GM19467 (cell line): ENCODE measurements around the gene PIM3.

ENCODE experiments used
- ATAC-seq: cut with Tn5 transposase; IDR thresholded peaks from one replicate; pipeline ENCODE4 v1.9.1; 2021; ENCODE audit warnings: mild to moderate bottlenecking, moderate library complexity; ENCODE audit not compliant: unreplicated experiment

PIM3 gene

DNA sequence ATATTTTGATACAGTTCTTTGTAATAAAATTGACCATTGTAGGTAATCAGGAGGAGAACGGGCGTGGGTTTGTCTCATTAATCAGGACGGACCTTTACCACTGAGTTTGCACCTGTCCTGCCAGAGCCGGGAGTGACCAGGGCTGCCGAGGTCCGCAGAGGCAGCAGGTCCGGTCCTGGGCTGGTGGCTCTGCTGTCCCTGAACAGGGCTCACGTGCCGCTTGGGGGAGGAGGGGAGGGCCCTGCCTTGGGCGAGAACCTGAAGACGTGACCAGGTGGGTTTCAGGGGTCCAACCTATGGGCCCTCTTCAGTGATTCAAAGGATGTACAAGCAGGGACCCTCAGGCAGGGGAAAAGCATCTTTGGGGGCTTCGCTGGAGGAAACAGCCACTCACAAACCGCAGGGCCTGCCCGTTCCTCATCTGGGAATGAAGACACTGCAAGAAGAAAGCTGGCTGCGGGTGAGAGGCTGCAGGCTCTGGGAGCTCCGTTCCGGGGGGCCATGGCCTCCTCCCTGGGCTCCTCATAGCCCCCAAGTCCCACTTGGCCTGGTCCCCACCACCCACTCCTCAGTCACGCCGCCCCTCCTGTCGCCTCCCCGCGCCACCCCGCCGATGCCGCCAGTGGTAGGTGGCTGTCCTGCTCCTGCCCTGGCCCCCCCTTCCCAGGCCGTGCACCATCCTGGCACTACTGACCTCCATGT lies 32.9 kb upstream of the PIM3 start:
- no peak for ATAC-seq

GRCh38 chr22:49928185-49928495 lies 32.4 kb upstream of the PIM3 start:
- ATAC-seq: no peak

- ATAC-seq: no peak
These were observed 31.9 kb upstream of the PIM3 start for GRCh38 chr22:49928555-49929210.

GRCh38 chr22:49929211-49929979 lies 31.2 kb upstream of the PIM3 start:
- ATAC-seq: no peak

DNA sequence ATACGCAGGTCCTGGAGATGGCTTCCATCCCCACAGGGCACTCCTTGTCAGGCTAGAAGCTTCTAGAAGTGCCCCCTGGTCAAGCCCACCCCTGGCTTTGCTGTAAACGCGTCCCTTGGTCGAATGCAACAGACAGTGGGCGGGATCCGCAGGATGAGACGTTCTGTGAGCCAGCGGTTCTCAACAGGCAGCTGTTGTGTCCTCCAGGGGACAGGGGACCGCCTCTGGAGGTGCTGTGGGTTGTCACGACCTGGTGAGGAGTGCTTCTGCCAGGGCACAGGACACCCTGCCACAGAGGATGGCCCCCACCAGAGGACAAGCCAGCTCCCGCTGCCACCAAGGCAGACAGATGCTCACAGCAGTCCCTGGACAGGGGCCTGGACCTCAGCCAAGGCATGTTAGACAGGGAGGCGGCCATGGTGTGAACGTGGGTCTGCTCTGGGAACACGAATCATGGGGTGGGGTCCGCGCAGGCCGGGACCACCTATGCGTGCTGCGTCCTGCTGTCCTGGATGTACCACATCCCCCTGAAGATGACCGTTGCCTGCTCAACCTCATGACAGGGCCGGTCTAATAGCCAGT lies 30.5 kb upstream of the PIM3 start:
- no peak for ATAC-seq

GRCh38 chr22:49930596-49931412 lies 29.8 kb upstream of the PIM3 start:
- no peak for ATAC-seq

DNA sequence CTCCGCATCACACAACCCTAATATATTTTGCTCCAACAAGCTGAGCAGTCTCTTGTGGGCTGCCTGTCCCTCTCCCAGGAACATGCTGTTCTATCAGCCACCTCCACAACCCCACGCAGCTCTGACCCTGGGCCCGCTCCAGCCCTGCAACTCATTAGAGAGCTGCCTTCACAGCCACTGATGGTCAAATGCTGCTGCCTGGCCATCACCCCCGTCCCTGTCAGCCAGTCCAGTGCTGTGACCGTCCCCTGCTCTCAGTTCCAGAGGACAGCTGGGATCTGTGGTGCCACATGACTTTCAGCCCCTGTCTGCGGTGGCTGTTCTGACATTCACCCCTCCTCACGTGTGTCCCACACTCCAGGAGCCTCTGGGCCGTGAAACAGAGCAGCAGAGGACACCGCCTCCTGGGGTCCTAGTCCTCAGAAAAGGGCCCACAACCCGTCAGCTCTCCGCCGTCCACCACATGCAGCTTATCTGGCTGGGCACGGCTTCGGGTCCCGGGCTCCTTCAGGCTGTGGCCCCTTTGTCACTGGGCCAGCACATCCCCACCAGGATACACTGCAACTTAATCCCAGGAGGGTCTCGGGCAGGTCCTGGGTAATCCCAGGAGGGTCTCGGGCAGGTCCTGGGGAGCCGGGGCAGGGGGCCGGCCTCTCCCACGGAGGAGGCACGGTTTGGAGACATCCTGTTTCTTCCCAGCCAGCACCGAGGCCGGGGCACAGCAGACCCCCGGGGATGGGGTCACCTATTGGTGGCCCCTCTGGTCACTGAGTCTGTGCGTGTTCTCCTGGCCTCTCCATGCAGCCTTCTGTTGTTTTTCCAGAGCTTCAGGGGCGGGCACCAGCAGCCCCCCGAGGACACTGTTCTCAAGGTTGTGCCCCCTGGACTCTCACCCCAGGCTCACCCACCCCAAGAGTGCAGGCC lies 27.1 kb upstream of the PIM3 start:
- no peak for ATAC-seq

DNA sequence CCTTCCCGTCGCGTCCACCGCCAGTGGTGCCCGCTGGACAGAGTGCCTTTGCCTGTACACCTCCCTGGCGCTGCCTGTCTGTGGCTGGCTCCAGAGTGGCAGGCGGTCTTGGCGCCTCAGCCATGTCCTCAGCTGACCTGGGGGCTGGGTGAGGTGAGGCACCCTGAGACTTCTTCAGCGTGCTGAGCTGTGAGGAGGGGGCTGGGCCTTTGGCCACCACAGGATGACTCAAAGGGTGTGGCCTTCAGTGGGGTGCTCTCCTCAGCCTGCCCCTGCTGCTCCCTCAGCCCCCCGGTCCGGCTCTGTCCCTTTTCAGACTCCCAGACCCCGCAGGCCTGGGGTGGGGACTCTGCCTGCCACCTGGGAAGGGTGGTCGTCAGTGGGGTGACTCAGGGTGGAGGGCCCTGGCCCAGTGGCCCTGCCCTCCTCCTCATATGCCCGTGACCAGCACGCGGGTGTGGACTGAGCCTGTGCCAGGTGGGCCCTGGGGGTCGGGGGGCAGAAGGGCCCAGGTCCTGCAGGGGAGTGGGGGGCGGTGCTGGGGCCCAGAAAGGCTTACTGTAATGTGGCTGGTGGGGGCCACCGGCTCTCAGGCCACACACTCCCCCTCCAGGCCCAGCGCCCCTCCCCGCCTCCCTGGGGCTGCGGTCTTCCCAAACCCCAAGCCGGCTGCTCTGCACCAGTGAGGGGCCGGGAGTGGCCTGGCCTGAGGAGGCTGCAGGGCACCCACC lies 26.2 kb upstream of the PIM3 start:
- no peak for ATAC-seq

GRCh38 chr22:49934891-49935557 lies 25.5 kb upstream of the PIM3 start:
- ATAC-seq: no peak

DNA sequence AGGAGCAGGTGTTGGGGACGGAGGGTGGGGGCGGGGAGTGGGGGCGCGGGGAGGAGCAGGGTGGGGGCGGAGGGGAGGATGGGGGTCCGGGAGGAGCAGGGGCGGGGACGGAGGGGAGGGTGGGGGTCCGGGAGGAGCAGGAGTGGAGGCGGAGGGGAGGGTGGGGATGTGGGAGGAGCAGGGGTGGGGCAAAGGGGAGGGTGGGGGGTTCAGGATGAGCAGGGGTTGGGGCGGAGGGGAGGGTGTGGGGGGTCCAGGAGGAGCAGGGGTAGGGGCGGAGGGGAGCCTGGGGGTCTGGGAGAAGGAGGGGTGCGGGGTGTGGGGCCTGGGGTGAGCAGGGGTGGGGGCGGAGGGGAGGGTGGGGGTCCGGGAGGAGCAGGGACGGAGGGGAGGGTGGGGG lies 25.0 kb upstream of the PIM3 start:
- no peak for ATAC-seq

DNA sequence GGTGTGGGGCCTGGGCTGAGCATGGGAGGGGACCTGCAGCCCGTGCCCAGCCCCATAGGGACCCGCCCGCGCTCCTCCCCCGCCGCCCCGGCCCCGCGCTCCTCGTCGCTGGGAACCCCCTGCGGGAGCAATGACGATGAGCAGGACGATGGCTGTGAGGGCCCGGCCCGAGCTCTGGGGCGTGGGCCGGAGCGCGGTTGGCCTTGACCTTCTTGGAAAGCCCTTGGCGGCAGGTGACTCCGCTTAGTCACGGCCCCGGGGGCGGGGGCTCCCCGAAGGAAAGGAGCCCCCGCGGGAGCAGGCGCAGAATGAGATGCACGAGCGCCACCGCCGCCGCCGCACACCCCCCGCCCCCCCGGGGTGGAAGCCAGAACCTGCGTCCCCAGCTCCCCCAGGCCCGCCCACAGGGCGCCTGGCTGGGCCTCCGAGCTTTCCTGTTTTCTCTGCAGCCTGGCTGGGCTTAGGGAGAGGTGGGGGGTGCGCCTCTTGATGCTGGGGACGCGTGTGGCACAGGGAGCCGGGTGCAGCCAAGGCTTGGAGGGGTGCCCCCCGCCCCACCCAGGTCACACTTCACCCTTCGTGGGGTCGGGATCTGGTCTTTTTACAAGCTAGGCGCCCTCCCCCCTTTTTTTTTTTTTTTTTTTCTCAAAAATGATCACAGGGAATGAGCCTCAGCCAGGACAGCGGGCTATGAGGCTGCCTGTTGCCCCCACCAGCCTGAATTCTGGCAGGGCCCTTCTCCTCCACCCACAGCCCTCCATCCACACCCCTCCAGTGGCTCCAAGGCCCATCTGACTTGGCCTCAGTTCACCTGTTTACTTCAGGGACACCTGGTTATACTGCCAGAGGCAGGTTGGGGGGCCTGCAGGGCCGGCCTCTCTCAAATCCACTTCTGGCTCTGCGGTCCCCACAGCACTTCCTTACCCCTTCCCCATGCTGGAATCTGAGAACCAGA lies 24.3 kb upstream of the PIM3 start:
- peak; percentile 44 for ATAC-seq

DNA sequence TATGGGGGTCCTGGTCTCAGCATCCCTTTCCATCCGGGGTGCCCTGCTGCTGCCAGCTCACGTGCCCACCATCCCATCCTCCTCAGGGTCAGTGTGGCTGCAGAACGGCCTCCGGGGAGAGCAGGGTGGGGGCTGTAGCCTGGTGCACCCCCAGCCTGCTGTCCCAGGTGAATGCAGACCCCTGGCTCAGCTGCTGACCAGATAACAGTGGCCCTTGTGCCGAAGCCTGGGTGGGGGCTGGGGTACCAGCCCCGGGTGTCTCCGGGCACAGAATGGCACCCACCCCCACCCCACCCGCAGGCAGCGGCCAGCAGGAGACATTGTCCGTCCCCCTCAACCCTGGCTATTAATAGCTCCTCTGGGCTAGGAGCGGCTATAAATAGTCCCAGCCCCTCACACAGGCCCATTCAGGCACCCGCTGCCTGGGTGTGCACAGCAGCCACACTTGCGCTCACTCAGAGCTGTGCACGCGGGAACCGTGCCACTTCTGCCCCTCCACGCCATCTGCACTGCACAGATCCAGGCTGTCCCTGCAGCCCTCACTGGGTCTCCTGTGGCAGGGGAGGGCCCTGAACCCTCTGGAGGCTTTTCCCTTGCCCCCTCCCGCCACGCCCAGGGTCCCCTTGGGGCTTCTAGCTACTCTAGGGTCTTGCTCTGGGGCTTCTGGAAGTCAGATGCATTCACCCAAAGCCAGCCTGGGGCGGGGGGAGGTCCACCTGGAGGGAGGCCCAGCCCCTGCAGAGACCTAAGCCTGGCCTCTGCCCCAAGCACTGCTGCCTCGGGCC lies 23.4 kb upstream of the PIM3 start:
- no peak for ATAC-seq

DNA sequence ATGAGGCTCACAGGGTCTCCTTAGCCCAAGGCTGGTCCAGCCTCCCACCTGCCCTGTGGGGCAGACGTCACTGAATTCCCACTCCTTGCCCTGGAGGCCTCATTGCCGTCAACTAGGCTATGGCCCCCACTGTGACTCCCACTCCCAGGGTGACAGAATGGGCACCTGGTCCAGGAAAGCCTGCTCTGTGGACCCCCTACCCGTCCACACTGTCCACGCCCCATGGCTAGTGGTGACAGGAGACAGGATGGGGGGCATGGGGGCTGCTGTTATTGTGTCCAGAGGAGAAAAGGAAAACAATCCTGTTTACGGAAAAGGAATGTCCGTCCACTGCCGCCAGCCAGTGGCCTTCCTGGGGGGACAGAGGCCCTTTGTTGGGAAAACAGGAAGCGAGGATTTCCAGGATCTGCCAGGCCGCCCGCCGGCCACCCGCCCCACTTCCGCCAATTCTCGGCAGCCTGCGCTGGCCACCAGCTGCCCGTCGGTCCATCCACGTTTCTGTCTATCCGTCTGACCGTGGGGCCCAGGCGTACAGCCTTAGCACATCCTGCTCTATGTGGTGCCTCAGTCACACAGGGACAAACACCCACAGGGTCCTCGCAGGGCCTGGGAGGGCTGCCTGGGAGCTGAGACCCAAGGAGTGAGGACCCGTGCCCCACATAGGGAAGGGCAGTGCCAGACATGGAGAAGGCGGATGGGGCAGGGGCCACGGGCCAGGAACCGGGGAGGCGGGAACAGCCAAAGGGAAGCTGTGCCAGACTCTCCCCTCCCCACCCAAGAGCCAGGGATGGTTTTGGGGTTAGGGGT lies 22.6 kb upstream of the PIM3 start:
- ATAC-seq: no peak

DNA sequence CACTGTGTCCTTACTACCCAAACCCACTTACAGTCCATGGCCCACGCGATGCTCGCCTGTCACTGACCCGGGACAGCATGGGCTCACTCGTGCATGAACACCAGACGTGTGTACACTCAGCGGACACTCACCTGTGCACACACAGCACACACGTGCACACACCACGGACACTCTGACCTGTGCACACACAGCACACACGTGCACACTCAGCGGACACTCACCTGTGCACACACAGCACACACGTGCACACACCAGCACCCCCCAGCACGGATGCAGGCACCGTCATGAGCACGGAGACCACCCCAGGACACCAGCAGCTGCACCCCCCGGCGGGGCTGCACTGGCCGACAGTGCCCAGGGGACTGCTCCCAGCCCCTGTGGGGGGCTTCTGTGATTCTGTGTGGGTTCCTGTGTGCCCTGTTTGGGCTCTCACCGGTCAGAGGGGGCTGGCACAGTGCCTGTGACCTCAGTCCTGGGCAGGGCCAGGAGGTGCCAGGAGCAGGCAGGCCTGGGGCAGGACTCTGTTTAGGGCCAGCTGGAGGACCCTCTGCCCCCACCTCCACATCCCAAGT lies 21.9 kb upstream of the PIM3 start:
- no peak for ATAC-seq

GRCh38 chr22:49941507-49942316 lies 18.9 kb upstream of the PIM3 start:
- ATAC-seq: no peak
